ENCODE data around the gene CARS1.

DNA sequence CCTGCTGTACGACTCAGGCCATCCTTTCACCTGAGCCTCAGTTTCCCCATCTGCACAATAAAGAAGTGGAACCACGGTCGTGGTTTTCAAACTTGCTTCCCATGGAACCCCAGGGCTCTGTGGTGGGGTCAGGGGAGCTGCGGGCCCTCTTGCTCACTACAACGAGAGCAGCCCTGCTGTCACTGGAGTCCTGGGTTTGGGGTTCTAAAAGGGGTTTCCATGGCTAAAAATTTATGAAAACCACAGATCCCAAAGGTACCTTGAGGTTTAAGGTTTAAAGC lies 45.4 kb upstream of the CARS1 start:
- TF ChIP-seq, protein P1, sequence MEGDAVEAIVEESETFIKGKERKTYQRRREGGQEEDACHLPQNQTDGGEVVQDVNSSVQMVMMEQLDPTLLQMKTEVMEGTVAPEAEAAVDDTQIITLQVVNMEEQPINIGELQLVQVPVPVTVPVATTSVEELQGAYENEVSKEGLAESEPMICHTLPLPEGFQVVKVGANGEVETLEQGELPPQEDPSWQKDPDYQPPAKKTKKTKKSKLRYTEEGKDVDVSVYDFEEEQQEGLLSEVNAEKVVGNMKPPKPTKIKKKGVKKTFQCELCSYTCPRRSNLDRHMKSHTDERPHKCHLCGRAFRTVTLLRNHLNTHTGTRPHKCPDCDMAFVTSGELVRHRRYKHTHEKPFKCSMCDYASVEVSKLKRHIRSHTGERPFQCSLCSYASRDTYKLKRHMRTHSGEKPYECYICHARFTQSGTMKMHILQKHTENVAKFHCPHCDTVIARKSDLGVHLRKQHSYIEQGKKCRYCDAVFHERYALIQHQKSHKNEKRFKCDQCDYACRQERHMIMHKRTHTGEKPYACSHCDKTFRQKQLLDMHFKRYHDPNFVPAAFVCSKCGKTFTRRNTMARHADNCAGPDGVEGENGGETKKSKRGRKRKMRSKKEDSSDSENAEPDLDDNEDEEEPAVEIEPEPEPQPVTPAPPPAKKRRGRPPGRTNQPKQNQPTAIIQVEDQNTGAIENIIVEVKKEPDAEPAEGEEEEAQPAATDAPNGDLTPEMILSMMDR (IDR thresholded peaks at IDR 0.05): no peak
- TF ChIP-seq POLR2A (IDR thresholded peaks at IDR 0.05): no peak
- TF ChIP-seq EP300 (IDR thresholded peaks at IDR 0.05; ENCODE audit: low read depth): no peak

Measured in transverse colon (tissue), 3 donors.